ENCODE data around the gene PRKCE. TPM values are rescaled to one million over a fixed set of nuclear protein-coding genes. Genes with fewer than 3 reads are reported as not detected.
"Not testable (repeated sequence)": the region's sequence is repeated elsewhere in the genome, so short reads cannot be mapped to it uniquely, and the experiment has no call there.

Gene PRKCE
- total RNA-seq, 1 experiment from 2014 or later = 17.7 TPM

DNA sequence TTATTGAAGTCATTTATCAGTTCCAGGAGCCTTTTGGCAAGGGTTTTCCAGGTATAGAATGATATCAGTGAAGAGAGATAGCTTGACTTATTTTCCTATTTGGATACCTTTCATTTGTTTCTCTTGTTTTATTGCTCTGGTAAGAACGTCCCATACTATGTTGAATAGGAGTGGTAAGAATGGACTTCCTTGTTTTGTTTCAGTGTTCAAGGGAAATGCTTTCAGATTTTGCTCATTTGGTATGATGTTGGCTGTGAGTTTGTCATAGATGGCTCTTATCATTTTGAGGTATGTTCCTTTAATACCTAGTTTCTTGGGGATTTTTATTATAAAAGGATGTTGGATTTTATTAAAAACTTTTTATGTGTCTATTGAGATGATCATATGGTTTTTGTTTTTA is 558.6 kb downstream of the PRKCE start:
- BruUV-seq (replicated peaks) = no TSS peak
- no peak for DNase-seq
- Mint-ChIP-seq H3K4me1 (ENCODE audit: low read depth, unreplicated experiment) (no peaks in the 10 kb centered on the region), H3K27ac (ENCODE audit: unreplicated experiment) (no peak overlapping the region), H3K36me3 (ENCODE audit: insufficient read depth, unreplicated experiment) (no peaks in the 10 kb centered on the region), H3K9me3 (ENCODE audit: low read depth, unreplicated experiment) (peaks cover 3% of the 10 kb centered on the region), H3K4me3 (ENCODE audit: low read depth, unreplicated experiment) (no peak overlapping the region), H3K27me3 (ENCODE audit: unreplicated experiment) (no peaks in the 10 kb centered on the region)
- TF ChIP-seq, protein P1, sequence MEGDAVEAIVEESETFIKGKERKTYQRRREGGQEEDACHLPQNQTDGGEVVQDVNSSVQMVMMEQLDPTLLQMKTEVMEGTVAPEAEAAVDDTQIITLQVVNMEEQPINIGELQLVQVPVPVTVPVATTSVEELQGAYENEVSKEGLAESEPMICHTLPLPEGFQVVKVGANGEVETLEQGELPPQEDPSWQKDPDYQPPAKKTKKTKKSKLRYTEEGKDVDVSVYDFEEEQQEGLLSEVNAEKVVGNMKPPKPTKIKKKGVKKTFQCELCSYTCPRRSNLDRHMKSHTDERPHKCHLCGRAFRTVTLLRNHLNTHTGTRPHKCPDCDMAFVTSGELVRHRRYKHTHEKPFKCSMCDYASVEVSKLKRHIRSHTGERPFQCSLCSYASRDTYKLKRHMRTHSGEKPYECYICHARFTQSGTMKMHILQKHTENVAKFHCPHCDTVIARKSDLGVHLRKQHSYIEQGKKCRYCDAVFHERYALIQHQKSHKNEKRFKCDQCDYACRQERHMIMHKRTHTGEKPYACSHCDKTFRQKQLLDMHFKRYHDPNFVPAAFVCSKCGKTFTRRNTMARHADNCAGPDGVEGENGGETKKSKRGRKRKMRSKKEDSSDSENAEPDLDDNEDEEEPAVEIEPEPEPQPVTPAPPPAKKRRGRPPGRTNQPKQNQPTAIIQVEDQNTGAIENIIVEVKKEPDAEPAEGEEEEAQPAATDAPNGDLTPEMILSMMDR (IDR thresholded peaks at IDR 0.05; ENCODE audit: unreplicated experiment) = no peak
- CTCF ChIA-PET = interaction anchor here (0.6 kb wide), 1 partner anchor 453 kb away, joined by 6 read pairs; no protein-coding TSS in a partner anchor
- intact Hi-C loops (cut with micrococcal nuclease; ENCODE audit: unreplicated experiment) = no loop called here

DNA sequence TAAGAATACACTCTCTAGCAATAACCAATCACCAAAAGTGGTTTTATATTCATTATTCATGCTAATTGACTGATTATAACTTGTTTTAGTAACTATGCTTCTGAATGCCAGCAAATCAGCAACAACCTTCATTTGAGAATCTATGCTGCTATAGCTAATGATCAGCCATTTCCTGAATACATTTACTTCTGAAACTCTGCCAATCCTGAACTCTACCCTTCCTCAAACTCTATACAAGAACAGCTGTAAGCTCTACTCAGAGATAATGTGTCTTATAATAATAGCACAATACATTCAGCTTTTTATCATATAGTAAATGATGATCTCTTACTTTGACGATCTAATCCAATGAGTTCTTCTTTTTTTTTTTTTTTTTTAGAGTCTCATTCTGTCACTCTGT is 560.0 kb downstream of the PRKCE start:
- Mint-ChIP-seq H3K4me3 (ENCODE audit: low read depth, unreplicated experiment) (no peak overlapping the region), H3K4me1 (ENCODE audit: low read depth, unreplicated experiment) (no peaks in the 10 kb centered on the region), H3K36me3 (ENCODE audit: insufficient read depth, unreplicated experiment) (no peaks in the 10 kb centered on the region), H3K9me3 (ENCODE audit: low read depth, unreplicated experiment) (peaks cover 3% of the 10 kb centered on the region), H3K27me3 (ENCODE audit: unreplicated experiment) (no peaks in the 10 kb centered on the region), H3K27ac (ENCODE audit: unreplicated experiment) (no peak overlapping the region)
- no peak for DNase-seq
- BruUV-seq (replicated peaks) = no TSS peak
- TF ChIP-seq, protein P1 (IDR thresholded peaks at IDR 0.05; ENCODE audit: unreplicated experiment) = no peak
- intact Hi-C loops (cut with micrococcal nuclease; ENCODE audit: unreplicated experiment) = no loop called here
- CTCF ChIA-PET = interaction anchor here (0.5 to 0.7 kb wide), 2 partner anchors 110 to 213 kb away, joined by 3 to 6 read pairs; no protein-coding TSS in a partner anchor

GRCh38 chr2:46213906-46214305 is 562.4 kb downstream of the PRKCE start:
- Mint-ChIP-seq H3K27ac (ENCODE audit: unreplicated experiment) (no peak overlapping the region), H3K4me3 (ENCODE audit: low read depth, unreplicated experiment) (no peak overlapping the region), H3K27me3 (ENCODE audit: unreplicated experiment) (no peaks in the 10 kb centered on the region), H3K9me3 (ENCODE audit: low read depth, unreplicated experiment) (peaks cover 4% of the 10 kb centered on the region), H3K4me1 (ENCODE audit: low read depth, unreplicated experiment) (no peaks in the 10 kb centered on the region), H3K36me3 (ENCODE audit: insufficient read depth, unreplicated experiment) (no peaks in the 10 kb centered on the region)
- CTCF ChIA-PET = no interaction called here
- TF ChIP-seq, protein P1 (IDR thresholded peaks at IDR 0.05; ENCODE audit: unreplicated experiment) = no peak
- intact Hi-C loops (cut with micrococcal nuclease; ENCODE audit: unreplicated experiment) = no loop called here
- no peak for DNase-seq
- BruUV-seq (replicated peaks) = no TSS peak

DNA sequence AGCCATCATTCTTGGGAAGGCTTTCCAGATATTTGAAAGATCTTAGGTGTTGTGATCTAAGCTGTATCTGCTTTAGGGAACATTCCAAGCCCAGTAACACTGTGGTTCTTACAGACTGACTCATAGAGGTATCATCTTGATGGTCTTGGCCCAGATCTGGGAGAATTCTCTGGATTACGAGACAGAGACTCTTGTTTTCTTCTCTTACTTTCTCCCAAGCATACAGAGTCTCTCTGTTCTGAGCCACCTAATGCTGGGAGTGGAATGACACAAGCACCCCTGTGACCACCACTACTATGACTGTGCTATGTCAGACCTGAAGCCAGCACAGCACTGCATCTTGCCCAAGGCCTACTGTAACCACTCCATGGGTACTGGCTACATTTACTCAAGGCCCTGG is 564.7 kb downstream of the PRKCE start:
- CTCF ChIA-PET = no interaction called here
- no peaks in the 10 kb centered on the region for H3K36me3 Mint-ChIP-seq (ENCODE audit: insufficient read depth, unreplicated experiment)
- DNase-seq = no peak
- intact Hi-C loops (cut with micrococcal nuclease; ENCODE audit: unreplicated experiment) = no loop called here
- H3K9me3 Mint-ChIP-seq (ENCODE audit: low read depth, unreplicated experiment) = peaks cover 6% of the 10 kb centered on the region
- H3K4me1 Mint-ChIP-seq (ENCODE audit: low read depth, unreplicated experiment) = no peaks in the 10 kb centered on the region
- H3K27ac Mint-ChIP-seq (ENCODE audit: unreplicated experiment) = no peak overlapping the region
- no peak overlapping the region for H3K4me3 Mint-ChIP-seq (ENCODE audit: low read depth, unreplicated experiment)
- H3K27me3 Mint-ChIP-seq (ENCODE audit: unreplicated experiment) = no peaks in the 10 kb centered on the region
- TF ChIP-seq, protein P1 (IDR thresholded peaks at IDR 0.05; ENCODE audit: unreplicated experiment) = no peak
- BruUV-seq (replicated peaks) = no TSS peak

DNA sequence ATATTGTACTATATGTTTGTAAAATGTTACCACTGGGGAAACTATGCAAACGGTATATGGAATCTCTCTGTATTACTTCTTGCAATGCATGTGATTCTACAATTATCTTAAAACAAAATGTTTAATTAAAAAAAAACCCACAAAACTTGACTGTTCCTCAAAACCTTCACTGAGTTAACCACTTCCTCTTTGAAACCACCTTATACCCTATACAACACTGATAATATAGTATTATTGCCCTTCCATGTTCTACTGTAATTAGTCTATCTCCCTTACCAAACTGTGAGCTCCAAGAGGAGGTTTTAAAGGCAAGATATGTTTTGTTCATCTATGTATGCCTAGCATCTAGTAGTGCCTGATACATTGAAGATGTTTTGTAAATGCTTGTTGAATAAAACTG is 572.0 kb downstream of the PRKCE start:
- H3K27me3 Mint-ChIP-seq (ENCODE audit: unreplicated experiment); H3K36me3 Mint-ChIP-seq (ENCODE audit: insufficient read depth, unreplicated experiment); H3K9me3 Mint-ChIP-seq (ENCODE audit: low read depth, unreplicated experiment); CTCF ChIA-PET; H3K27ac Mint-ChIP-seq (ENCODE audit: unreplicated experiment); H3K4me3 Mint-ChIP-seq (ENCODE audit: low read depth, unreplicated experiment); intact Hi-C loops (cut with micrococcal nuclease; ENCODE audit: unreplicated experiment); BruUV-seq (replicated peaks); DNase-seq: not testable (repeated sequence)
- peaks cover 32% of the 10 kb centered on the region for H3K4me1 Mint-ChIP-seq (ENCODE audit: low read depth, unreplicated experiment)

Data from Calu3 (cell line).